HG03159 (cell line): ENCODE results near the gene ACE.
A peak's percentile ranks its signal among the peaks of the same experiment; 100 is the strongest.
"Not testable (repeated sequence)": the region's sequence is repeated elsewhere in the genome, so short reads cannot be mapped to it uniquely, and the experiment has no call there.

Experiments
- ATAC-seq: cut with Tn5 transposase; IDR thresholded peaks from one replicate; pipeline ENCODE4 v1.9.1; 2021; ENCODE audit warnings: mild to moderate bottlenecking, moderate library complexity; ENCODE audit not compliant: unreplicated experiment

The ACE gene

DNA sequence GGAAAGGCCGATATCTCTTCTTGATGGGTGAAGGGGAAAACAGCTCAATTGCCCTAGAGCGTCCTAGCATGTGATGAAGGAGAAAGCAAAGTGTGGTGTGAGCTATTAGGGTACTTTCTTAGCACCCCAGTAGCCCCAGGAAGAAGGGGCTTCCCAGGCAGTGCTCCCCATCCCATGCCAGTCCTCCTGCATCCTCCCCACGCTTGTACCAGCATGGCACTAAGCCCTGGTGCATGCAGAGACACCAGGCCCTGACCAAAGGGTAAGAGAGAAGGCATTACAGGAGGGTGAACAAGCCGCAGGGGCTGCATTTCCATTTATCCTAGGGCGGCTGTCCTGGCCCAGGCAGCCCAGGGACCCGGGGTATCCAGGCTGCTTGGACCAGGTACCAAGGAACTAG is 33.8 kb upstream of the ACE start:
- ATAC-seq = no peak

DNA sequence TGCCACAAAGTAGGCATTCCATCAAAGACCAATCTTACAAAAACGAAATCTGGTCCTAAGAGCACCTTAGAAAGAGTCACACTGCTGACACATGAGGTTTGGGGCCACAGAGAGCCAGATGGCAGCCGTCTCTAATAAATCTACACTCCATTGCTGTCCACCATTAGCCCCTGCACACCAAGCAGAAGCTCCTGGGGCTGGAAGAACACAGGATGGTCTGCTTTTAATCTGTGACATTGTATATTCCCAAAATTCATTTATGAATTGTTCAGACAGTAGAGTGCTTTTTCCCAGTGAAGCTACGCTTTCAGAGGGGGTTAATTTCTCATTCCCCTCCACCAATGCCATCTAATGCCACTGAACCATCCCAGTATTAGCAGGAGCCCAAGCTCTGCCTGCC is 32.4 kb upstream of the ACE start:
- ATAC-seq = no peak

DNA sequence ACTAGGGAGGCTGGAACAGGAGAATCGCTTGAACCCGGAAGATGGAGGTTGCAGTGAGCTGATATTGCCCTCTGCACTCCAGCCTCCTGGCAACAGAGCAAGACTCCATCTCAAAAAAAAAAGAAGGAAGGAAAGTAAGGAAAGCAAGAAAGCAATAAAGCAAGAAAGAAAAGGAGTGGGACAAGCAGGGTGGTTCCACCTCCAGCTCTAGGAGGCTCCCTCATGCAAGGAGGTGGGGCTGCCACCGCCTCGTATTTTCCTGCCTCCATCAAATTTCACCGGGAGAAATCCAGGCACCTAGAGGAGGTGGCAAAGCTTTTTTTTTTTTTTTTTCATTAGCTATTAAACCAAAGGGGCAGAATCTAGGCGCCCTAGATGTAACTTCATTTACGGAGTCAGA is 31.8 kb upstream of the ACE start:
- no peak for ATAC-seq

DNA sequence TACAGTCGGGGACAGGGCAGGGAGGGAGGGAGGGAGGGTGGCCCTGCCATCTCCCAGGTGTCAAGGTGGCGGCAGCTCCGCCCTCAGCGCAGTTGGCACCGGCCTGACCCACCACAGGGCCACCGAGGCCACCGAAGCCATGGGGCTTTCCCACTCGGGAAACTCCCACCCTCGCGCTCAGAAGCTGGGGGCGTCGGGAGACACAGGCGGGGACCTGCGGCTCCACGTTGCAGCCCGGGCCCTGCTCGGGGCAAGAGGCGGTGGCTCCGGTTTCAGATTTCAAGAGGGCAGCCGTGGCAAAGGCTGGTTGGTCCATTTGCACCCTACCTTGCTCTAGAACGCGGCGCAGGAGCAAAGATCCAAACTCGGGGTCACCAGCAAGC is 31.3 kb upstream of the ACE start:
- peak; percentile 17 for ATAC-seq

DNA sequence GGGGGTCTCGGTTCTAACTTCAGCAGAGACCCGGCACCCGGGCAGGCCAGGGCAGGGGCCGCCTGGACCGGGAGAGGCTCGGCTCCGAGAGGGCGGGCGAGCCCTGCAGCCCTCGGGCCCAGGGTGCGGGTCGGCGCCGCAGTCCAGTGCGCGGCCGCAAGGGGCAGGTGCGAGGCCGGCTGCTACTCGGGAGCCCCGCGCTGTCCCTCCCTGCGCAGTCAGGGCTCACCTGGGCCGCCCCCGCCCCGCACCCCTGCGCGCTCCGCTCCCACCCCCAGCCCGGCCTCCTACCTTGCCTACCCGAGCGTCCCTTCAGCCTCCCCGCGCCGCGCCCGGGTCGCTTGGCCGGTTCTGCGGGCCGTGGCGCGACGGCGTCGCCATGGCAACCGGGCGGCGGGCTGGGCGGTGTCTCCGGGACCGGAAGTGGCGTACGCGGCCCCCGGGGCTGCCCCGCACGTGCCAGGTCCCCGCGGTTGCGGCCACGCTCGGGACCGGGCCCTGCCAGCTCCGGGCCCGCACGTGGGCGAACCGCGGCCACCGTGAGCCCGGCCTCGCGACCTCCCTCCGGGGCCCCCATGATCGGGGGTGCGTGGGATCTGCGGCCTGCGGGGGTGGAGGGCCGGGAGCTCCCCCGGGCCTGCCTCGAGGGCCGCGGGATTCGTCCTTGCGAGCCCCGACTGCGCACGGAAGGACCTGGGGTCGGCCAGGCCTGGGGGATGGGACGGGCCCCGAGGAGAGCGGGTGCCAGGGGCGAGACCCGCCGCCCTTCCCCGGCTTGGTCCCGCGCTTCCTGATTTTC is 30.7 kb upstream of the ACE start, which contains the start of gene CYB561:
Gene CYB561 (minus strand): TSS at position 353 of the 799 bp plus-strand sequence. CDS start 8,759 bp downstream, outside the sequence.
- ATAC-seq = peak; percentile 74

DNA sequence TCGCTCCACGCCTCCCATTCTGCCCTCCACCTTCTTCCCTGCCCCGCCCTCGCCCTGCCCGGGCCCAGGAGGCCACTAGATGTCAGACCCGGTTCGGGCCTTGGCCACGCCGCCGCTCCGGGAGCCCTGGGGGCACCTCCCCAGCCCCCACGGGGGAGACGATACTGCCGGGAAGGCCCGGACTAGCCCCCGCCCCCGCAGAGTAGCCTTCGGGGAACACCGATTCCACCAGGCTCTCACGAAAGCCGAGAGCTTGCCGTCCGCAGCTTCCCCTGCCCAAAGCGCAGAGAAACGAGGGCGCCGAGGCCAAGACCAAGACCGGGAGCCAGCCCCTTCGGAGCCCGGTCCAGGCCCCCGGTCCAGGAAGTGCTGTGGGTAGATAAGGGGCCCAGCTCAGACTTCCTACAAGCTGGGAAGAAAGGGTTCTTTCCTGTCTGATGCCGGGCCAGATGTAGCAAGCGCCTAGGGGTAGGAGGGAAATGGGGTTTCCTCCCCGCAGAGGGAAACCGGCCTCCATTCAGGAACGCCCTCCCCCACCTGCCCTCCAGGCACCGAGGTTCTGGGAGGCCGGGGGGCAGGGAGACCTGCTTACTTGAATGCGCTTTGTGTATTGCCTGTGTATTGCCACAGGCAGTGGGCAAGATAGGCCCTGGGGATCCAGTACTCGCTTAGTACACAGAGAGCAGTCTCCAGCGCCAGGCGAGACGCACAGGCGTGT is 29.9 kb upstream of the ACE start:
- ATAC-seq = peak; percentile 24

DNA sequence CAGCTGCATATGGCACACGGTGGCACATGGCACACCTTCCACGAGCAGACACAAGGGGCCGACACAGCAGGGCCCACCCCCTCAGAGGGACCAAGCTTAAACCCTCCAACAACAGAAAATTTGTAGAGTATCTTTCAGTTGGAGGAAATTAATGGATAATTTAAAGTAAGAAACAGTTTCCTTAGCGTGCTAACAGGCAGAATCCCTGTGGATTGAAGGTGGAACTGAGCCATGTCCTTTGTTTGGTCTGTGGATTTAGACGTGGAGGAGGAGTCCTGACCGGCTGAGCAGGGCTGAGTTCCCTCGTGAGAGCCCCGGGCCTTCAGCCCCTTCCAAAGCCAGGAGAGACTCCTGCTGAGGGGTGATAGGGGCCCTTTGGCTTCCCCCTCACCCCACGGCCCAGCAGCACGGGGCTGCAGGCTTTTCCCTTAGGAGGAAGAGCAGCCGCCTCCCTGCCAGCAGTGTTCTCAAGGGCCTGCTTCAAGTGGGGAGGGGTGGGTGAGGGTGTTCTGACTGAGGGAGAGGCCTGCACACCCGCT is 29.3 kb upstream of the ACE start:
- no peak for ATAC-seq

DNA sequence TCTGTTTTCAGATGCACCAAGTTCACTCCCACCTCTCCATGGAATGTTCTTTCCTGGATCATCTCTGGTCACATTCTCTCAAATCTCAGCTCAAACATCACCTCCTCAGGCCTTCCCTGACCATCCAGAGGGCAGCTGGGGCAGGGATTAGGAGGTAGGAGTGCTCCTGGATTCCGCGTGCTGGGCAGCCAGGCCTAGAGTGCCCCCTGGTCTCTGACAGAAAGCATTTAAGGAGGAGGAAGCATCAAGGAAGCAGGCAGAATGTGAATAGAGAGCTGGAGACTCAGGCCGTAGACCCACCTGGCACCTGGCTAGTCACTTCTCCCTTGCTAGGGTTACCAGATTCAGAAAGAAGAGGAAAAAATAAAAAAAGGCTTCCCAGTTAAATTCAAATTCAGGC is 28.2 kb upstream of the ACE start:
- no peak for ATAC-seq

DNA sequence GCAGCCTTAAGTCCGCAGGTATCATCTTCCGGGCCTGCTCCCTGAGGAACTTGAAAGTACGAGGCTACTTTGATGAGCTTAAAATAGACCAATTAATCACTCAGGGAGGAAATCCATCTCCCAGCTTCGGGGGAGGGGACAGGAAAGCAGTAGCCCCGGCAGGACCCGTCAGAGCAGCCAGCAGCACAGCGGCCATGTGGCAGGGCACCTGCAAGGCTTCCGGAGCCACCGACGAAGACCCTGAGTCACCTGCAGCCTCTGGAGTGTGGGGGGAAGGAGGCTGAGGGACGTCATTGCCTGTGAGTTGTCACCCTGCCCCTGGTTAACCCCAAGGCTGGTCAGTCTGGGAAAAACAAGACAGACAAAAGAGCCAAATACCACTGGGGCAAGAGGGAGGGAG is 26.3 kb upstream of the ACE start:
- ATAC-seq = no peak

DNA sequence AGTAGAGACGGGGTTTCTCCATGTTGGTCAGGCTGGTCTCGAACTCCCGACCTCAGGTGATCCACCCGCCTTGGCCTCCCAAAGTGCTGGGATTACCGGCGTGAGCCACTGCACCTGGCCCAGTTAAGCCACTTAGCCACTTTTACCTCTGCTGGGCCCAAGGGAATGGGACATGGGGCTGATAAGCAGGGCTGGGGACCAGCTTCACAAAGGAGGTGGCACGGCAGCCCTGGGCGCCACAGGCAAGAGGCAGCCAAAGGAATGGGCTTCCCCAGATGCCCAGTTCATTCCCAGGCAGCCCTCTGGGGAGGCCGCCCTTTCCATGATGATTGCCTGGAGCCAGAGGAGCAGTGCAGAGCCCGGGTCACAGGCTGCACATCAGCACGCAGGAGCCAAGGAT is 25.7 kb upstream of the ACE start:
- no peak for ATAC-seq

DNA sequence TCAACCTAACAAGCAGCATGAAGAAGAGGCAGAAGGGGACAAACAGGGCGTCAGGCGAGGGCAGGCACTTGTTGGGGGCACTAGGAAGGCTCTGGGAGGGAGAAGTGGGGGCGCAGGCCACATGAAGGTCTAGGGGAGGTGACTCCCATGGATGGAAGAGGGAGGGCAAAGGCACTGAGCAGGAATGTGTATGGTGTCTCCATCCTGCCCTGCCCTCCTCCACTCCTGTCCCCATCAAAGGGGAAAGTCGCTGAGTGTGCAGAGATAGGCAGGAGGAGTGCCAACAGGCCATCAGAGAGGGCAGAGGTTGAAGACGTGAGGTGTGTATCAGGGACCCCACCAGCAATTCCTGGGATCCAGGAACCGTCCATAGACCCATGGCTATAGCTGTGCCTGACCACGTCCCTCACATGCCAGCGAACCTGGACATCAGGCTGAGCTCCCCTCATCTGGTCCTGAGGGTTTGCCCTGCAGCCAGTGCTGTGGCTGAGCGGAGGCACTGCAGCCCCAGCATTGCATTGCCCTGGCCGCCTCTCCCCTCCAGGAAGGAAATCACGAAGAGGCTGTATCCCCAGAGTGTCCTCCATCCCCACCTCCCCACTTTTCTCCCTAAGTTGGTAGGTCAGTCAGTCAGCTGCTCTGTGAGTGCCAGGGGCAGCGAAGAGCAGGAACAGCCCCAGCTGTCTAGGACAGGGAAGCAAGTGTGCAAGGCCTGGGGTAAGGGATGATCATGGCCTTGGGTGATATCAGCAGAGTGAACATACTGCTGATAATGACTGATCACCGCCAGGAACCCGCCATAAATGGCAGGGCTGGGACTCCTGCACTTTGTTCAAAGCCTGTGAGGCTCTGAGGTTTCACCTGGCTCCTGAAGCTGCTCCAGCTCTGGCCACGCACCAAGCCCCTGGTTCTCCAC is 24.6 kb upstream of the ACE start:
- no peak for ATAC-seq

DNA sequence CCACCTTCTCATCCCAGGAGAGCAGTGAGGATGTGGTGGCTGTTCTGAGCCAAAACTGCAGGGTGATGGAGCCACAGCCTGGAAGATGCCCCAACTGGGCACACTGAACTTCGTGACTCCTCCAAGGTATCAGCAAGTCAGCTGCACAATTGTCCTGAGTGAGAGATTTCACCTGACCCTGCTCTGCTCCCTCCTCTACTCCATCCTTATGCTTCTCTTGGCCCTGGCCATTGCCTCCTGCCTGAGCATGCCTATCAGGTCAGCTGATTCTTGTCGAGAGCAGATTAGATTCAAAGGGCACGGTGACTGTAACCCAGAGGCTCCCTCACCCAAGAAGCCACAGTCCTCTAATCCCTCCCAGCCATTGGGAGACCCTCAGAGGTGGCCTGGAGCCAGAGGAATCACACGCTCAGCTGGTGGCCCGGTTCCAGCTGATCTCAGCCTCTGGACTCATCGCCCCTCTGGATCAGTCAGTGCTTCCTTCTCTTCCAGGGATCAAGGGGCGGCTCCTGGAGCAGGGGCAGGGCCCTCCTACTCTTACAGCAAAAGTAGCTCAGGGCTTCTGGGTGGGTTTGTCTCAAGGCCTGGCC is 23.8 kb upstream of the ACE start:
- ATAC-seq = no peak

DNA sequence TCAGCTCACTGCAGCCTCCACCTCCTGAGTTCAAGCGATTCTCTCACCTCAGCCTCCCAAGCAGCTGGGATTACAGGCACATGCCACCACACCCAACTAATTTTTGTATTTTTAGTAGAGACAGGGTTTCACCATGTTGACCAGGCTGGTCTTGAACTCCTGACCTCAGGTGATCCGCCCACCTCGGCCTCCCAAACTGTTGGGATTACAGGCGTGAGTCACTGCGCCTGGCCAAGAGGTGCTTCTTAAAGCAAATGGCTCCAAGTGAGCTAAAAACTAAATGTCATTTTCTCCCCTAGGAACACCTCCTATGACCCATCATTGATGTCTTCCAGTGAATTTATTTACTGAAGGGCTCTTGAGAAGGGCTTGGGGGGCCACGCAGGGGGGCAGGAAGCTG is 22.5 kb upstream of the ACE start:
- not testable (repeated sequence) for ATAC-seq

DNA sequence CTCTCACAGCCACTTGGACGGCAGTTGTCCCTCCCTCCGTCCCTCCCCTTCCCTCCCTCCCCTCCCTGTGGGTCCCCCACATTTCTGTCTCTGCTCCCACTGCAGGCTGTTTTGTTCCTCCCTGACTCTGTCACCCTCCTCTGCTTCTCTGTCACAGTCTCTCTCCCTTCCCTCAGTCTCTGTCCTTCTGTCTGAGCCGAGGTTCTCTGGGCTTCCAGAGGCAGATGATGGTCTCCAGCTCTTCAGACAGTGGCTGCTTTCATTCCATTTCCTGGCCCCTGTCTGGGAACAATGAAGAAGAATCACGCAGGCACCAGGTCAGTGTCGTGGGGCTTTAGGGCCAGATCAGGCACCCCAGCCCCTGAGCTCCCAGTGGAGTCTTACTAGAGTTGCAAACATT is 21.9 kb upstream of the ACE start:
- ATAC-seq = no peak

DNA sequence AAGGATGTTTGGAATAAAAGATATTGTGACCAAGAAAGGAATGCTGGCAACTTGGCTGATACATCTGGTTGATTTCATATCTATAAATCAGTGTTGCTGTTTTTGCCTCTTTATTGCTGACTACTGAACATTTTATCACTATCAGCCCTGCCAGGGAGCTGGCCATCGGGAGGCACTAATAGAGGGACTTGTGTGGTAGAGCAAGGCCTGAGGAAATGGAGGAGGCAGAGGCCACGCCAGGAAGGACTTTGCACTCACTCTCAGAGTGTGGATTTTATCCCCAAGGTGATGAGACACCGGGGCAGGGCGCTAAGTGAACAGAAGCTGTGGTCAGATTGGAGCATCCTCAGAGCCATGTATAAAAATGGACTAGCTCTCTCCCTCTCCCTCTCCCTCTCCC is 21.4 kb upstream of the ACE start:
- no peak for ATAC-seq

DNA sequence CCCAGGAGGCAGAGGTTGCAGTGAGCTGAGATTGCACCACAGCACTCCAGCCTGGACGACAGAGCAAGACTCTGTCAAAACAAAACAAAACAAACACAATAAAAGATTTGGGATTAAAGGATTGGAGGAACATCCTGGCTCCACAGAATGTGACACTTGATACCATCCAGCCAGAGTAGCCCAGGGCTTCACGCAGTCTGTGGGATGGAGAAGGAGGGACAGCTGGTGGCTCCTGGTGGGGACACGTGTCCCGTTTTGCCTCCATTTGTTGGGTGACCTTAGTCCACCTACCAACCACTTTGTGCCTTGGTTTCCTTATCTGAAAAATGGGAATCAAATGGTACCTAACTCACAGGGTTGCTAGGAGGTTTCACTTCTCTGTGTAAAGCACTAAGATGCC is 18.4 kb upstream of the ACE start:
- ATAC-seq = no peak

DNA sequence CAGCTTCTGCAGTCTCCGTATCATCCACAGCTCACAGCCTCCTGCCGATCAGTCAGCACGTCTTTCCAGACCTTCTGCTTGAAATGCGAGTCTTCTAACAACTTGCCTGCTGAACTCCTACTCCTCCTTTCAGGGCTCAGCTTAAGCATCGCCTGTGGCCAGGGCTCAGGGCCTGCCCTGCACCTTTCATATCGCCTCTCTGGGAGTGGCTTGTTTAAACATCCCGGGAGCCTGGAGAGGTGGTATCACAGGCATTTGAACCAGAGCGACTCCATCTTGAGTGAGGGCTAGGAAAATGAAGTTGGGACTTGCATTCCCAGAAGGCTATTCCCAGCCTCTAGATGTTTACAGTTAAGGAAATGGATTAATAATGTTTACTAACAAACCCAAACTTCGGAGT is 16.8 kb upstream of the ACE start:
- ATAC-seq = no peak

DNA sequence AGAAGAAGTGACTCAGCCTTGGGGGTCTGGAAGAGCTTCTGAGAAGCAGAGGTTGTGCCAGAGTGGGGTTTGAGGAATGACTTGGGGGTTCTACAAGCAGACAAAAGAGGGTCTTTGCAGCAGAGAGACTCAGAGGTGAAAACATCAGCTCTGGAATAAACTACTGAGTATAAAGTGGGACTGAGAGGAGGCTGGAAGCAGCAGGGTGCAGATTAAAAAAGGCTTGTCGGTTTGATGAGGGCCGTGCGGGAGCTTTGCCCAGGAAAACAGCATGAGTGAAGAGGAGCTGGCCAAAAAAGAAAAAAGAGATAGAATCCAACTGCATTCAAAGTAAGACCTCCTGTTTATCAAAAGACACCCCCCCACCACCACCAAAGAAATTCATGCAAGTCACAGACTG is 13.1 kb upstream of the ACE start:
- no peak for ATAC-seq

DNA sequence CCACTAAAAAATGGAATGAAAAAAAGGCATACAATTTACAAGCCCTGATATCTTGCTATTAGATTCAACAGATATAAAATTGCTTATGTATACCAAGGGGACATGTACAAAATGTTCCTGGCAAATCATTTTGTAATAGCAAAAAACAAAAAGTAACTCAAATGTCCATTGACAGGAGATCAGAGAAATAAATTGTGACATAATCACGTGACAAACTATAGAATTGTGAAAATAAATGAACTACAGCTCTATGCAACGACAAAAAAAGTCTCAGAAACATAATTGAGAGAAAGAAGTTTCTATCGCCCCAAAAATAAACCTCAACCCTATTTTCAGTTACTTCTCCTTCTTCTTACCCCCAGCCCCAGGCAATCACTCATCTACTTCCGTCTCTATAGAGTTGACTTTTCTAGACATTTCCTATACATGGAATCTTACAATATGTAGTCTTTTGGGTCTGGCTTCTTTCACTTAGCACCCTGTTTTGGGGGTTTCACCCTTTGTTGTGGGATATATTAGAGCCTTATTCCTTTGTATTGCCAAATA is 12.1 kb upstream of the ACE start:
- ATAC-seq = no peak

DNA sequence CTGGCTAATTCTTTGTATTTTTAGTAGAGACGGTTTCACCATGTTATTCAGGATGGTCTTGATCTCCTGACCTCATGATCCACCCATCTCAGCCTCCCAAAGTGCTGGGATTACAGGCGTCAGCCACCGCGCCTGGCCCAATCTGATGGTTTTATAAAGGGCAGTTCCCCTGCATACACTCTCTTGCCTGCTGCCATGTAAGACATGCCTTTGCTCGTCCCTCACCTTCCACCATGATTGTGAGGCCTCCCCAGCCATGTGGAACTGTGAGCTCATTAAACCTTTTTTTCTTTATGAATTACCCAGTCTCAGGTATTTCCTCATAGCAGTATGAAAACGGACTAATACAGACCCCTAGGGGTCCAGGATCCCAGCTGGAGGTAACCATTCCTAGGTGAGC is 8.8 kb upstream of the ACE start:
- ATAC-seq = not testable (repeated sequence)

DNA sequence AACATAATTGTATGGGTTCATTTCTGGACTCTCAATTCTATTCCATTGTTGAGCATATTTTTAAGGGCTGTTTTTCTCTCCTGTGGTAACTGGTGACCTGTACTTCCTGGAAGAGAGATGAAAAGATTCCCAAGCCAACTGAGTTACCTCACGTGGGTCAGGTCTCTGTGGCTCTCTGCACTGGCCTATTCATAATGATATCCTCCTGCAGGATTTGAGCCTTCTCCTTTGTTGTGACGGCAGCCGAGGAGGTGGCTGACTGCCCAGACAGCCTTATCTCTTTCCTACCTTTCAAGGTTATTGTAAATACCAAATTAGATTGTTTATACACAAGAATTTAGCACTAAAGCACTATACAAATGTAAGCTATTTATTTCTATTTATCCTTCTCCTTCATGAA is 2.7 kb upstream of the ACE start:
- no peak for ATAC-seq
